Keratinocyte (primary cell): ENCODE results near the gene LILRA6.
"Not testable (repeated sequence)": the region's sequence is repeated elsewhere in the genome, so short reads cannot be mapped to it uniquely, and the experiment has no call there.

Experiments
- CTCF ChIP-seq, 3 experiments: IDR thresholded peaks in 1 of 3; conservative IDR thresholded peaks in 1 of 3; optimal IDR thresholded peaks in 1 of 3; 2 replicates in 2 of 3; 3 replicates in 1 of 3; pipeline versions ENCODE3 to v1.5.1; 2011; ENCODE audit warnings: low read length in 3 of 3, mild to moderate bottlenecking in 3 of 3, moderate library complexity in 2 of 3, control low read depth in 1 of 3, inconsistent platforms in 1 of 3; ENCODE audit not compliant: insufficient read depth in 2 of 3; ENCODE audit errors: extremely low read depth in 1 of 3
- EZH2 ChIP-seq: IDR thresholded peaks from one replicate; pipeline ENCODE4 v1.6.1; 2012; ENCODE audit warnings: inconsistent platforms, mild to moderate bottlenecking, low read length, moderate library complexity

DNA sequence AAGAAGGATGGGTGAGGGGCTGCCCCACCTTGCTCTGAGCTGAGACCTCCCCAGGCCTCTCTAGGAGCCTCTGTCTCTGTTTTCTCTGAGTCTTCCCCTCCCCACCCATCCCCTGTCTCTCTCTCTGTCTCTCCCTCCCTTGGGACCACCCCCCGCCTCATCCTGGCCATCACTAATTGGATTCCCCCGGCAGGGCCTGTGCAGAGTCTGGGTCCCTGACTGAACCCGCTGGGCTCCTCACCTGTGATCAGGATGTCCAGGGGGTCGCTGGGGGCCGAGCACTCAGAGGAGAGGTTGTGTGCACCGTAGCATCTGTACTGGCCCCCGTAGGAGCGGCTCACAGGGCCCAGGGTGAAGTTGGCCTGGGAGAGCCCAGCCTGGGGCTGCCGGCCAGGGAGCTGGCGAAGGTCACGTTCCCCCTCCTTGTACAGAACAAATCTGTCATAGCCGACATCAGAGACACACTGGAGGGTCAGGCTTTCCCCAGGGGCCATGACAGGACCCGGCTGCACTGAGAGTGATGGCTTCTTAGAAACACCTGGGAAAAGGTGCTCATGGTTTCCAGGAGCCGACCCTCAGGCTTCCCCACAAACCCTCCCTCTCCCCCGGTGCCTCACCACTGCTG, 36.1 kb upstream of the LILRA6 start:
- TF ChIP-seq CTCF (optimal IDR thresholded peaks at IDR 0.05 in 1 of 3, IDR thresholded peaks at IDR 0.05 in 1 of 3, conservative IDR thresholded peaks at IDR 0.05 in 1 of 3; ENCODE audit: extremely low read depth in 1 of 3, insufficient read depth in 2 of 3, low read length in 3 of 3); EZH2: not testable (repeated sequence)
